ENCODE data around the gene CADPS2. TPM values are rescaled to one million over a fixed set of nuclear protein-coding genes. Genes with fewer than 3 reads are reported as not detected.

Gene CADPS2
- polyA plus RNA-seq, 3 donors: not detected

- Histone ChIP-seq H3K4me2 (replicated peaks; ENCODE audit: extremely low read depth, low read length, poor library complexity, severe bottlenecking) (no peak overlapping the region), H3K36me3 (replicated peaks in 1 of 2; ENCODE audit: control insufficient read depth in 1 of 2, insufficient read depth in 2 of 2, low read length in 2 of 2) (no peaks in the 10 kb centered on the region), H3K9me3 (replicated peaks in 1 of 2; ENCODE audit: control insufficient read depth in 1 of 2, insufficient read depth in 1 of 2, low read length in 2 of 2) (no peaks in the 10 kb centered on the region), H3K4me1 (ENCODE audit: control insufficient read depth in 1 of 2, insufficient read depth in 2 of 2, low read length in 2 of 2) (no peaks in the 10 kb centered on the region), H3K27ac (ENCODE audit: low read depth in 1 of 2, low read length in 2 of 2) (no peak overlapping the region), H3K9ac (ENCODE audit: insufficient read depth, low read length, poor library complexity, severe bottlenecking) (no peak overlapping the region), H3K79me2 (ENCODE audit: insufficient read depth, low read length) (no peaks in the 10 kb centered on the region), H2AFZ (ENCODE audit: insufficient read depth, low read depth, low read length, poor library complexity, severe bottlenecking) (no peak overlapping the region), H3K27me3 (ENCODE audit: control insufficient read depth in 2 of 2, insufficient read depth in 2 of 2, low read length in 2 of 2) (no peaks in the 10 kb centered on the region), H3K4me3 (replicated peaks in 1 of 3; ENCODE audit: low read depth in 2 of 3, low read length in 3 of 3) (no peak overlapping the region), H4K20me1 (ENCODE audit: insufficient read depth, low read length) (no peaks in the 10 kb centered on the region)
- Mint-ChIP-seq H3K4me3 (no peak overlapping the region), H3K27me3 (ENCODE audit: low read depth in 3 of 3) (peaks cover 0 to 2% (median 0%) of the 10 kb centered on the region in 3 donors), H3K27ac (no peak overlapping the region), H3K9me3 (no peaks in the 10 kb centered on the region), H3K4me1 (no peaks in the 10 kb centered on the region), H3K36me3 (no peaks in the 10 kb centered on the region)
- no peak for DNase-seq
- TF ChIP-seq CTCF (IDR thresholded peaks at IDR 0.05): no peak
- 57% methylated on average over 1 of the region's 2 CpGs for WGBS (ENCODE audit: insufficient coverage)
- intact Hi-C loops (cut with micrococcal nuclease): no loop called here
Measured at GRCh38 chr7:122507591-122507990, 378.7 kb downstream of the CADPS2 start.

DNA sequence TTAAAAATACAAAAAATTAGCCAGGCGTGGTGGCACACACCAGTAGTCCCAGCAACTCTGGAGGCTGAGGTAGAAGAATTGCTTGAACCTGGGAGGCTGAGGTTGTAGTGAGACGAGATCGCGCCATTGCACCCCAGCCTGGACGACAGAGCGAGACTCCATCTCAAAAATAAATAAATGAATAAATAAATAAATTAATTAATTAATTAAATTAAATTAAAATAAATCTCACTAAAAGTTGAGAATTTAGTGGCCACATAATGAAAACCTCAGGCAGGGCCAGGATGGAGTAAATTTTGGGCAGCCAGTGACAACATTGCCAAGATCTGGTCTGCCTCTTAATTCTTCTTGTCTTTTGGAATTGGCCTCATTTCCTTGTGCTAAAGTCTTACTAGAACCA, 394.3 kb downstream of the CADPS2 start:
- intact Hi-C loops (cut with micrococcal nuclease): no loop called here
- TF ChIP-seq CTCF (IDR thresholded peaks at IDR 0.05): no peak

More for the DNA sequence above, 394.3 kb downstream of the CADPS2 start:
- Histone ChIP-seq H3K9me3 (replicated peaks in 1 of 2; ENCODE audit: control insufficient read depth in 1 of 2, insufficient read depth in 1 of 2, low read length in 2 of 2) (no peaks in the 10 kb centered on the region), H3K27me3 (ENCODE audit: control insufficient read depth in 2 of 2, insufficient read depth in 2 of 2, low read length in 2 of 2) (no peaks in the 10 kb centered on the region), H4K20me1 (ENCODE audit: insufficient read depth, low read length) (no peaks in the 10 kb centered on the region), H2AFZ (ENCODE audit: insufficient read depth, low read depth, low read length, poor library complexity, severe bottlenecking) (no peak overlapping the region), H3K4me2 (replicated peaks; ENCODE audit: extremely low read depth, low read length, poor library complexity, severe bottlenecking) (no peak overlapping the region), H3K9ac (ENCODE audit: insufficient read depth, low read length, poor library complexity, severe bottlenecking) (no peak overlapping the region), H3K27ac (ENCODE audit: low read depth in 1 of 2, low read length in 2 of 2) (no peak overlapping the region), H3K4me3 (replicated peaks in 1 of 3; ENCODE audit: low read depth in 2 of 3, low read length in 3 of 3) (no peak overlapping the region), H3K79me2 (ENCODE audit: insufficient read depth, low read length) (no peaks in the 10 kb centered on the region), H3K36me3 (replicated peaks in 1 of 2; ENCODE audit: control insufficient read depth in 1 of 2, insufficient read depth in 2 of 2, low read length in 2 of 2) (no peaks in the 10 kb centered on the region), H3K4me1 (ENCODE audit: control insufficient read depth in 1 of 2, insufficient read depth in 2 of 2, low read length in 2 of 2) (no peaks in the 10 kb centered on the region)
- Mint-ChIP-seq H3K27me3 (ENCODE audit: low read depth in 3 of 3) (no peaks in the 10 kb centered on the region), H3K27ac (no peak overlapping the region), H3K36me3 (no peaks in the 10 kb centered on the region), H3K9me3 (no peaks in the 10 kb centered on the region), H3K4me3 (no peak overlapping the region), H3K4me1 (no peaks in the 10 kb centered on the region)
- no CpG with 5 or more reads among the region's 6 CpGs for WGBS (ENCODE audit: insufficient coverage)
- DNase-seq: no peak

All from CD14-positive monocyte (primary cell).